Dendritic cell treated with granulocyte-macrophage colony-stimulating factor and Interleukin-4, amounts not matched to agents 40 ng/mL and 50 ng/mL, for 4 days (primary cell): ENCODE data around the gene ATAD2B.

Experiments used
- H3K27ac Mint-ChIP-seq: one replicate; pipeline ENCODE4 v1.8.0; 2022; ENCODE audit warnings: mild to moderate bottlenecking, mixed read lengths
- H3K27me3 Mint-ChIP-seq: one replicate; pipeline ENCODE4 v1.8.0; 2022; ENCODE audit warnings: mild to moderate bottlenecking, mixed read lengths
- H3K36me3 Mint-ChIP-seq: one replicate; pipeline ENCODE4 v1.8.0; 2022; ENCODE audit warnings: low read depth, mixed read lengths
- H3K4me1 Mint-ChIP-seq: one replicate; pipeline ENCODE4 v1.8.0; 2022; ENCODE audit warnings: low read depth, mixed read lengths
- H3K4me3 Mint-ChIP-seq: one replicate; pipeline ENCODE4 v1.8.0; 2022; ENCODE audit warnings: mild to moderate bottlenecking, moderate library complexity, mixed read lengths
- H3K9me3 Mint-ChIP-seq: one replicate; pipeline ENCODE4 v1.8.0; 2022; ENCODE audit warnings: mixed read lengths
- intact Hi-C: fragments of 100-400 bp; cut with micrococcal nuclease; formaldehyde crosslinking; loops from one replicate; pipeline ENCODE4 v1.15.0; 2022

Gene ATAD2B

GRCh38 chr2:23900541-23901322, 26.2 kb downstream of the ATAD2B start:
- peaks cover 52% of the 10 kb centered on the region for H3K4me1 Mint-ChIP-seq
- peak overlapping the region; percentile 43 for H3K27ac Mint-ChIP-seq
- peaks cover 9% of the 10 kb centered on the region for H3K9me3 Mint-ChIP-seq

GRCh38 chr2:23900133-23900532, 26.8 kb downstream of the ATAD2B start:
- Mint-ChIP-seq H3K27ac (no peak overlapping the region), H3K4me3 (no peak overlapping the region), H3K27me3 (no peaks in the 10 kb centered on the region), H3K9me3 (peaks cover 9% of the 10 kb centered on the region), H3K36me3 (peaks cover 13% of the 10 kb centered on the region), H3K4me1 (peaks cover 48% of the 10 kb centered on the region)
- intact Hi-C loops, result no loop called here

More at GRCh38 chr2:23900541-23901322, 26.2 kb downstream of the ATAD2B start:
- intact Hi-C loops, result no loop called here
- peaks cover 13% of the 10 kb centered on the region for H3K36me3 Mint-ChIP-seq
- no peak overlapping the region for H3K4me3 Mint-ChIP-seq
- no peaks in the 10 kb centered on the region for H3K27me3 Mint-ChIP-seq

DNA sequence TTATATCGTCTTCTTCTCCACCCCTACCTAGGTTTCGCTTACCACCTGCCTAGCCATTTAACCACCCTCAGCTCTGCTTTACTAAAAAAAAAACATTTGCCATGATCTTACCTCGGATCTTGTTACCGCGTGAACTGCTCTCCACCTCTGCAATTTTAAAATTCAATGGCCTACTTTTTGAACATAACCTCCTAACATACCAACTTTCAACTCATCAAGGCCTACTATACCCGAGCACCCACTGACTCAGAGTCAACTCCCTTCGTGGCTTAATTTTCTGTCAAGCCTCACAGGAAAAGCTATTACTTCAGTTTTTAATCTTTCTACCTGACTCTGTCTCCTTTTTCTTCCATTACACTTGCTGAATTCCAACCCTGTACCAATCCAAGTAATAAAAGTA, 55.7 kb downstream of the ATAD2B start:
- intact Hi-C loops, result no loop called here
- Mint-ChIP-seq H3K36me3 (peaks cover 85% of the 10 kb centered on the region), H3K4me3 (no peak overlapping the region), H3K27ac (no peak overlapping the region), H3K27me3 (no peaks in the 10 kb centered on the region), H3K4me1 (no peaks in the 10 kb centered on the region), H3K9me3 (no peaks in the 10 kb centered on the region)

DNA sequence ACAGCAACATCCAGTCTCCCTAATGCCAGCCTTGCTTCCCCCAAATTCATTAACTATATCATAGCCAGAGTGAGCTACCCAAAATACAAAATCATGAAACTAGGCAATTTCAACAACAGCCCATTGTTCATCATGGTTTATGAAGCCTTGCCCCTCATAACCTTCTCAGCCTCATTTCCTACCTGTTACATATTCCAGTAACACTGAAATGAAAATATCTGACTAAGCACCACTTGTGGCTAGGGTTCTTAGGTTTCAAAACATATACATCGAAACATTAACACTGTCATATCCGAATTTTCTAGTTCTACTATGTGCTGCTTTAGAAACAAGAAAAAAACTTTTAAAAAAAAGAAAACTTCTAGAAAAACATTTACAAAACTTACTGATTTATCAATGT, 59.5 kb downstream of the ATAD2B start:
- Mint-ChIP-seq H3K9me3 (no peaks in the 10 kb centered on the region), H3K27me3 (no peaks in the 10 kb centered on the region), H3K36me3 (peaks cover 85% of the 10 kb centered on the region), H3K4me3 (no peak overlapping the region), H3K27ac (no peak overlapping the region), H3K4me1 (no peaks in the 10 kb centered on the region)
- intact Hi-C loops, result no loop called here

GRCh38 chr2:23862716-23863426, 64.1 kb downstream of the ATAD2B start:
- intact Hi-C loops, result no loop called here
- Mint-ChIP-seq H3K4me3 (no peak overlapping the region), H3K36me3 (peaks cover 83% of the 10 kb centered on the region), H3K9me3 (no peaks in the 10 kb centered on the region), H3K27me3 (no peaks in the 10 kb centered on the region), H3K4me1 (no peaks in the 10 kb centered on the region), H3K27ac (no peak overlapping the region)

DNA sequence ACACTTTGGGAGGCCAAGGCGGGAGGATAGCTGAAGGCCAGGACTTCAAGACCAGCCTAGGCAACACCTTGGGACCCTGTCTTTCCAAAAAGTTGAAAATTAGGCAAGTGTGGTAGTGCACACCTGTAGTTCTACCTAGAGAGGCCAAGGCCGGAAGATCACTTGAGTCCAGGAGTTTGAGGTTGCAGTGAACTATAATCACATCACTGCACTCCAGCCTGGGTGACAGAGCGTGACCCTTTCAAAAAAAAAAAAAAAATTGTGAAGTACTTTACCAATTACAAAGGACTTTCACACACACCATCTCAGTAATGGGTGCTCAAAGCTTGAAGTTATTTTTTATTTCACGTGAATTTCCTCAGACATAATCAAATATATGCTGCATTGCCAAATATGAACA, 65.0 kb downstream of the ATAD2B start:
- Mint-ChIP-seq H3K36me3 (peaks cover 83% of the 10 kb centered on the region), H3K9me3 (no peaks in the 10 kb centered on the region), H3K27me3 (no peaks in the 10 kb centered on the region), H3K4me3 (no peak overlapping the region), H3K27ac (no peak overlapping the region), H3K4me1 (no peaks in the 10 kb centered on the region)
- intact Hi-C loops, result no loop called here

DNA sequence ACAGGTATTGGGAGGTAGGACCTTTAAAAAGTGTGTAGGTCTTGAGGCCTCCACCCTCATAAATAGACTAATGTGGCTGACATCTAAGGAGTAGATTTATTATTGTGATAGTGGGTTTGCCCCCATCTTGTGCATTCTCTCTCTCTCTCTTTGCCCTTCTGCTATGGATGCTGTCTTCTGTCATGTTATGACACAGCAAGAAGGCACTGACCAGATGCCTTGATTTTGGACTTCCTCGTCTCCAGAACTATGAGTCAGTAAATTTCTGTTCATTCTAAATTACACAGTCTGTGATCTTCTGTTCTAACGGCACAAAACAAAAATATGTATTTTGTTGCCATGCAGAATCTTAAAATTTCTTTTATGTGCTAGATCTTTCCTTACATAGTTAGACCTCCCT, 66.9 kb downstream of the ATAD2B start:
- Mint-ChIP-seq H3K9me3 (no peaks in the 10 kb centered on the region), H3K27me3 (no peaks in the 10 kb centered on the region), H3K36me3 (peaks cover 83% of the 10 kb centered on the region), H3K27ac (no peak overlapping the region), H3K4me3 (no peak overlapping the region), H3K4me1 (no peaks in the 10 kb centered on the region)
- intact Hi-C loops, result no loop called here

DNA sequence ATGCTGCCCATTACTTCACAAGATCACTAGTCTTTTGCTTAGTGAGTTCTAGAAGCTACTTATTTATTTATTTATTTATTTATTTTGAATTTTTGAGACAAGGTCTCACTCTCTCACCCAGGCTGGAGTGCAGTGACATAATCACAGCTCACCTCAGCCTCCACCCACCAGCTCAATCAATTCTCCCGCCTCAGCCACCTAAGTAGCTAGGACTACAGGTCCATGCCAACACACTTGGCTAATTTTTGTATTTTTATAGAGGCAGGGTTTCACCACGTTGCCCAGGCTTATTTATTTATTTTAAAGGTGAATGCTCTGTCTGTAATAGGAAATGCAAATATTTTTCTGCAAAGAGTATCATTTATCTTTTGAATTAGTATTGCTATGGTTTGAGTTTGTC, 67.7 kb downstream of the ATAD2B start:
- Mint-ChIP-seq H3K27me3 (no peaks in the 10 kb centered on the region), H3K9me3 (no peaks in the 10 kb centered on the region), H3K4me3 (no peak overlapping the region), H3K27ac (no peak overlapping the region), H3K4me1 (no peaks in the 10 kb centered on the region), H3K36me3 (peaks cover 86% of the 10 kb centered on the region)
- intact Hi-C loops, result no loop called here

DNA sequence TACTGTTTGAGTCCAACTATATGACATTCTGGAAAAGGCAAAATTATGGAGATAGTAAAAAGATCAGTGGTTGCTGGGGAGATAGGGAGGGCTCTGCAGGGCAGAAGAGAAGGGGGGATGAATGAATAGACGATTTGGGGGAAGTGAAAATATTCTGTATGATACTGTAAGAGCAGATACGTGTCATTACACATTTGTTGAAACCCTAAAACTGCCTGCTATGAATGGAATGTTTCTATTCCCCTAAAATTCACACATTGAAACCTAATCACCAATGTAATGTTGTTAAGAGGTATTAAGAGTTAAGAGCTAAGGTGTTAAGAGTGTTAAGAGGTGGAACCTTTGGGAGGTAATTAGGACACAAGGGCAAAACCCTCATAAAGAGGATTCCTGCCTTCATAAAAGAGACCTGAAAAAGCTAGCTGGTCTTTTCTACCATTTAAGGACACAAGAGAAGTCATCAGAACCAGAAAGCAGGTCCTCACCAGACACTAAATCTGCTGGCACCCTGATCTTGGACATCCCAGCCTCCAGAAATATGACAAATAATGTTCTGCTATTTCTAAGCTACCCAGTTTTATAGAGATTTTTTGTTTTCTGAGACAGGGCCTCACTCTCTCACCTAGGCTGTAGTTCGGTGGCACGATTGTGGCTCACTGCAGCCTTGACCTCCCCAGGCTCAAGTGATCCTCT, 76.2 kb downstream of the ATAD2B start:
- H3K9me3 Mint-ChIP-seq, result no peaks in the 10 kb centered on the region
- no peaks in the 10 kb centered on the region for H3K27me3 Mint-ChIP-seq
- H3K4me1 Mint-ChIP-seq, result peaks cover 6% of the 10 kb centered on the region
- peak overlapping the region; percentile 37 for H3K27ac Mint-ChIP-seq
- intact Hi-C loops, result no loop called here
- peaks cover 68% of the 10 kb centered on the region for H3K36me3 Mint-ChIP-seq
- H3K4me3 Mint-ChIP-seq, result no peak overlapping the region

DNA sequence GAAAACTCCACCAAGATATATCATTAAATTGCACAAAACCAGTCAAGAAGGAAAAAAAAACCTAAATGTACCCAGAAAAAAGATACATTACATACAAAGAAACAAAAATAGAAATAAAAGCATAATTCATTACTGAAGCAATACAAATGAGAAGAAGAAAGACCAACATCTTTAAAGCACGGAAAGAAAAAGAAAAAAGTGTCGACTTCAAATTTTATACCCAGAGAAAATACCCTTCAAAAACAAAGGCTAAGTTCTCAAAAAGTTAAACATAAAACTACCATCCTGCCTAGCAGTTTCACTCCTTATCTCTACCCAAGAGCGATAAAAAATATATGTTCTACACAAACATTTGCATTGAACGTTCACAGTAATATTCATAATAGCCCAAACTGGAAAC, 82.0 kb downstream of the ATAD2B start:
- no peaks in the 10 kb centered on the region for H3K9me3 Mint-ChIP-seq
- no peak overlapping the region for H3K27ac Mint-ChIP-seq
- H3K27me3 Mint-ChIP-seq, result no peaks in the 10 kb centered on the region
- peaks cover 7% of the 10 kb centered on the region for H3K4me1 Mint-ChIP-seq
- intact Hi-C loops, result no loop called here
- peaks cover 70% of the 10 kb centered on the region for H3K36me3 Mint-ChIP-seq
- H3K4me3 Mint-ChIP-seq, result no peak overlapping the region

- H3K27me3 Mint-ChIP-seq, result no peaks in the 10 kb centered on the region
- H3K4me3 Mint-ChIP-seq, result no peak overlapping the region
- H3K27ac Mint-ChIP-seq, result peak overlapping the region; percentile 15
- intact Hi-C loops, result no loop called here
- peaks cover 77% of the 10 kb centered on the region for H3K36me3 Mint-ChIP-seq
- no peaks in the 10 kb centered on the region for H3K9me3 Mint-ChIP-seq
- H3K4me1 Mint-ChIP-seq, result peaks cover 7% of the 10 kb centered on the region
These were observed 83.6 kb downstream of the ATAD2B start for GRCh38 chr2:23843051-23843976.

- Mint-ChIP-seq H3K4me3 (no peak overlapping the region), H3K36me3 (peaks cover 90% of the 10 kb centered on the region), H3K4me1 (peaks cover 7% of the 10 kb centered on the region), H3K9me3 (no peaks in the 10 kb centered on the region), H3K27me3 (no peaks in the 10 kb centered on the region), H3K27ac (no peak overlapping the region)
- intact Hi-C loops, result no loop called here
These were observed 86.9 kb downstream of the ATAD2B start for GRCh38 chr2:23839919-23840578.

DNA sequence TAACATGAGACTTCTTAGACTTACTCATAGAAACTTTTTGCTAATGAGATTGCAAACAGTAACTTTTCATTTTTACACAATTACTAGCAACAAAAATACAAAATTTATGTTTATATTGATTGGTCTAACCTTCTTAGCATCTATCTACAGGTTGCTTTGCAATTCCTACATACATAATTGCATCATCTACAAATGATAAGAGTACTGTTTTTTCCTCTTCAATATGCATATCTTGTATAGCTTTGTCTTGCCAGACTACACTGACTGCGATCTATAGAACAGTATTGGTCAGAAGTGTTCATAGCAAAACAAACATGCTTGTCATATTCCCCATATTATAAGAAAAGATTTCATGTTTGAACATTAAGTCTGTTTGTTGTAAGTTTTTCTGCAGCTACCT, 87.9 kb downstream of the ATAD2B start:
- H3K4me1 Mint-ChIP-seq, result peaks cover 7% of the 10 kb centered on the region
- H3K27me3 Mint-ChIP-seq, result no peaks in the 10 kb centered on the region
- H3K27ac Mint-ChIP-seq, result no peak overlapping the region
- H3K9me3 Mint-ChIP-seq, result no peaks in the 10 kb centered on the region
- H3K4me3 Mint-ChIP-seq, result no peak overlapping the region
- H3K36me3 Mint-ChIP-seq, result peaks cover 82% of the 10 kb centered on the region
- intact Hi-C loops, result no loop called here
